Fibroblast of lung (primary cell): ENCODE results near the gene MTA1. TPM values are rescaled to one million over a fixed set of nuclear protein-coding genes. Genes with fewer than 3 reads are reported as not detected.

Experiments used
- DNase-seq, 2 donors: peaks; one replicate each; pipeline versions ENCODE4 v3.0.0 to v3.0.0-alpha.2; 2010; ENCODE audit warnings: low read depth in 2 of 2
- H2AFZ ChIP-seq: 2 replicates; pipeline ENCODE4 v1.5.1; 2012; ENCODE audit warnings: low read length, control low read depth, inconsistent platforms
- H3K27ac ChIP-seq: 2 replicates; pipeline ENCODE4 v1.5.1; 2011; ENCODE audit warnings: low read length, control low read depth; ENCODE audit not compliant: insufficient read depth
- H3K27me3 ChIP-seq: 2 replicates; pipeline ENCODE4 v1.5.1; 2011; ENCODE audit warnings: mild to moderate bottlenecking, low read length; ENCODE audit not compliant: control insufficient read depth, insufficient read depth
- H3K36me3 ChIP-seq: 2 replicates; pipeline ENCODE4 v1.5.1; 2011; ENCODE audit warnings: low read length; ENCODE audit not compliant: control insufficient read depth, insufficient read depth
- H3K4me1 ChIP-seq: 2 replicates; pipeline ENCODE4 v1.5.1; 2011; ENCODE audit warnings: low read length; ENCODE audit not compliant: control insufficient read depth, insufficient read depth; ENCODE audit errors: extremely low read depth
- H3K4me2 ChIP-seq: 2 replicates; pipeline ENCODE4 v1.5.1; 2011; ENCODE audit warnings: low read length, control low read depth; ENCODE audit not compliant: insufficient read depth; ENCODE audit errors: extremely low read depth
- H3K4me3 ChIP-seq, 4 experiments: fragments of 200-600 bp in 1 of 4; sonication (generic) in 1 of 4; replicated peaks in 1 of 4; 2 replicates each; pipeline ENCODE4 v1.5.1; 2011 to 2016; ENCODE audit warnings: low read length in 4 of 4, low read depth in 3 of 4, mild to moderate bottlenecking in 3 of 4, control low read depth in 2 of 4, inconsistent platforms in 1 of 4, mixed read lengths in 1 of 4; ENCODE audit not compliant: insufficient read depth in 1 of 4; ENCODE audit errors: control extremely low read depth in 1 of 4
- H3K79me2 ChIP-seq: 2 replicates; pipeline ENCODE4 v1.5.1; 2012; ENCODE audit warnings: mild to moderate bottlenecking, low read length, inconsistent platforms; ENCODE audit not compliant: control insufficient read depth, insufficient read depth
- H3K9ac ChIP-seq: 2 replicates; pipeline ENCODE4 v1.5.1; 2011; ENCODE audit warnings: mild to moderate bottlenecking, low read length, control low read depth; ENCODE audit not compliant: insufficient read depth
- H3K9me3 ChIP-seq: 2 replicates; pipeline ENCODE4 v1.5.1; 2012; ENCODE audit warnings: low read depth, low read length; ENCODE audit not compliant: control insufficient read depth, insufficient read depth
- H4K20me1 ChIP-seq: 2 replicates; pipeline ENCODE4 v1.5.1; 2011; ENCODE audit warnings: low read length; ENCODE audit not compliant: control insufficient read depth, insufficient read depth; ENCODE audit errors: extremely low read depth
- CTCF ChIP-seq, 2 donors: IDR thresholded peaks in 1 of 2; conservative IDR thresholded peaks in 1 of 2; 1 replicate in 1 of 2; 2 replicates in 1 of 2; pipeline ENCODE4 v1.5.1; 2011 to 2012; ENCODE audit warnings: low read length in 2 of 2, control low read depth in 1 of 2, inconsistent platforms in 1 of 2, low read depth in 1 of 2, mild to moderate bottlenecking in 1 of 2
- EZH2 ChIP-seq: IDR thresholded peaks from 2 replicates; pipeline ENCODE4 v1.5.1; 2012; ENCODE audit warnings: low read length, control low read depth, mild to moderate bottlenecking; ENCODE audit errors: missing control alignments
- polyA plus RNA-seq, 2 donors: library from polyadenylated mRNA; depleted of rRNA in 1 of 2; stranded (reverse) in 1 of 2; unstranded in 1 of 2; fragments of >200 nt; gene quantifications; 2 replicates each; pipeline ENCODE4 v1.2.1, GENCODE V29; 2011 to 2012; ENCODE audit warnings: missing spikeins in 1 of 2
- total RNA-seq: library from RNA; depleted of rRNA; stranded (reverse); fragments of >200 nt; gene quantifications from 2 replicates; pipeline ENCODE4 v1.2.1, GENCODE V29; 2014

The MTA1 gene
- total and polyA plus RNA-seq, 2 donors (not counting 1 experiment from before 2014, with no cell fraction given), result 28.6 to 29.7 TPM

- Histone ChIP-seq H3K27me3 (no peaks in the 10 kb centered on the region), H2AFZ (no peak overlapping the region), H3K9ac (no peak overlapping the region), H3K4me2 (no peak overlapping the region), H4K20me1 (no peaks in the 10 kb centered on the region), H3K4me1 (peaks cover 11% of the 10 kb centered on the region), H3K27ac (no peak overlapping the region), H3K36me3 (peaks cover 3% of the 10 kb centered on the region), H3K79me2 (peaks cover 69% of the 10 kb centered on the region), H3K4me3 (no peak overlapping the region), H3K9me3 (no peaks in the 10 kb centered on the region)
- no peak for DNase-seq
- no peak for TF ChIP-seq EZH2
- TF ChIP-seq CTCF (conservative IDR thresholded peaks at IDR 0.05 in 1 of 2, IDR thresholded peaks at IDR 0.05 in 1 of 2; ENCODE audit: low read depth in 1 of 2, low read length in 2 of 2), result no peak
Observed at GRCh38 chr14:105422695-105423487, 3.3 kb downstream of the MTA1 start.

GRCh38 chr14:105423488-105424195, 4.0 kb downstream of the MTA1 start:
- H3K36me3 ChIP-seq, result peaks cover 3% of the 10 kb centered on the region
- H3K9ac ChIP-seq, result no peak overlapping the region
- TF ChIP-seq EZH2 (no peak), CTCF (conservative IDR thresholded peaks at IDR 0.05 in 1 of 2, IDR thresholded peaks at IDR 0.05 in 1 of 2; ENCODE audit: low read depth in 1 of 2, low read length in 2 of 2) (no peak)
- no peak overlapping the region for H3K4me2 ChIP-seq
- peaks cover 11% of the 10 kb centered on the region for H3K4me1 ChIP-seq
- no peak overlapping the region for H2AFZ ChIP-seq
- no peak overlapping the region for H3K27ac ChIP-seq
- H3K9me3 ChIP-seq, result no peaks in the 10 kb centered on the region
- H3K79me2 ChIP-seq, result peaks cover 74% of the 10 kb centered on the region
- H3K27me3 ChIP-seq, result no peaks in the 10 kb centered on the region
- no peak for DNase-seq
- H4K20me1 ChIP-seq, result no peaks in the 10 kb centered on the region
- no peak overlapping the region for H3K4me3 ChIP-seq

- TF ChIP-seq EZH2 (no peak), CTCF (conservative IDR thresholded peaks at IDR 0.05 in 1 of 2, IDR thresholded peaks at IDR 0.05 in 1 of 2; ENCODE audit: low read depth in 1 of 2, low read length in 2 of 2) (no peak)
Observed at GRCh38 chr14:105424861-105425260, 5.2 kb downstream of the MTA1 start.

More at GRCh38 chr14:105424861-105425260, 5.2 kb downstream of the MTA1 start:
- DNase-seq, result no peak
- H4K20me1 ChIP-seq, result no peaks in the 10 kb centered on the region
- H3K4me1 ChIP-seq, result peaks cover 7% of the 10 kb centered on the region
- H2AFZ ChIP-seq, result no peak overlapping the region
- H3K9ac ChIP-seq, result no peak overlapping the region
- peaks cover 3% of the 10 kb centered on the region for H3K36me3 ChIP-seq
- H3K9me3 ChIP-seq, result no peaks in the 10 kb centered on the region
- no peak overlapping the region for H3K4me3 ChIP-seq
- no peaks in the 10 kb centered on the region for H3K27me3 ChIP-seq
- no peak overlapping the region for H3K27ac ChIP-seq
- H3K79me2 ChIP-seq, result peaks cover 75% of the 10 kb centered on the region
- H3K4me2 ChIP-seq, result no peak overlapping the region
